Spleen (tissue), 11 donors: ENCODE results near the gene NEDD4L. TPM values are rescaled to one million over a fixed set of nuclear protein-coding genes. Genes with fewer than 3 reads are reported as not detected.

ENCODE experiments used
- DNase-seq: peaks from one replicate; pipeline ENCODE4 v3.0.0-alpha.2; 2020
- H3K27ac ChIP-seq, 8 donors: fragments of 200-600 bp; sonication (generic) in 7 of 8; 1 replicate in 4 of 8; 2 replicates in 4 of 8; pipeline versions ENCODE4 v1.5.0 to v1.8.0; 2016 to 2021; ENCODE audit warnings: inconsistent platforms in 4 of 8, mild to moderate bottlenecking in 4 of 8, moderate library complexity in 1 of 8
- H3K27me3 ChIP-seq, 7 donors: fragments of 200-600 bp; sonication (generic) in 6 of 7; replicated peaks in 1 of 7; 1 replicate in 4 of 7; 2 replicates in 3 of 7; pipeline versions ENCODE4 v1.5.0 to v1.8.0; 2016 to 2021; ENCODE audit warnings: inconsistent platforms in 3 of 7, mild to moderate bottlenecking in 1 of 7
- H3K36me3 ChIP-seq, 6 donors: fragments of 200-600 bp; sonication (generic) in 5 of 6; 1 replicate in 4 of 6; 2 replicates in 2 of 6; pipeline versions ENCODE4 v1.5.0 to v1.8.0; 2016 to 2021; ENCODE audit warnings: inconsistent platforms in 2 of 6
- H3K4me1 ChIP-seq, 6 donors: fragments of 200-600 bp; sonication (generic) in 5 of 6; 1 replicate in 3 of 6; 2 replicates in 3 of 6; pipeline versions ENCODE4 v1.5.0 to v1.8.0; 2016 to 2021; ENCODE audit warnings: inconsistent platforms in 3 of 6
- H3K4me3 ChIP-seq, 8 donors: fragments of 200-600 bp; sonication (generic) in 7 of 8; 1 replicate in 4 of 8; 2 replicates in 4 of 8; pipeline versions ENCODE4 v1.5.0 to v1.8.0; 2016 to 2021; ENCODE audit warnings: inconsistent platforms in 4 of 8, mild to moderate bottlenecking in 4 of 8, moderate library complexity in 2 of 8
- H3K9me3 ChIP-seq, 8 donors: fragments of 200-600 bp; sonication (generic) in 7 of 8; 1 replicate in 4 of 8; 2 replicates in 4 of 8; pipeline versions ENCODE4 v1.5.0 to v1.8.0; 2016 to 2021; ENCODE audit warnings: inconsistent platforms in 4 of 8
- POLR2A ChIP-seq, 3 donors: fragments of 450-650 bp; IDR thresholded peaks; one replicate each; pipeline ENCODE4 v1.5.1; 2017; ENCODE audit warnings: antibody characterized with exemption in 3 of 3, mild to moderate bottlenecking in 1 of 3
- POLR2AphosphoS5 ChIP-seq, 3 donors: sonication (generic); formaldehyde crosslinking; IDR thresholded peaks; one replicate each; pipeline ENCODE4 v1.5.1; 2017; ENCODE audit warnings: antibody characterized with exemption in 3 of 3
- WGBS, 5 donors: extraction: QIAGEN DNeasy Blood & Tissue Kit in 3 of 5; methylation state at CpG; one replicate each; pipeline versions ENCODE4 v1.1.5 to v1.1.7; 2013 to 2018; 5-methylcytosine and 5-hydroxymethylcytosine counted together
- intact Hi-C: fragments of 100-400 bp; cut with DNase I; formaldehyde crosslinking; loops from one replicate; pipeline ENCODE4 v1.15.0; 2023; ENCODE audit warnings: low total_unique reads
- polyA plus RNA-seq, 3 donors: library from polyadenylated mRNA; stranded (reverse); fragments of 200-250 nt; gene quantifications; one replicate each; pipeline ENCODE4 v1.2.1, GENCODE V29; 2013
- total RNA-seq, 7 donors: library from RNA; depleted of rRNA in 3 of 7; stranded (reverse); fragments of >200 nt in 3 of 7; fragmentation: NEBNext Ultra II Directional in 4 of 7; extraction: Animal tissue kit (Norgen Biotek cat#: 25700) in 4 of 7; gene quantifications; one replicate each; pipeline versions ENCODE4 v1.1.0 to v1.2.1, GENCODE V29; 2016 to 2021
- TF ChIP-seq, protein P1 (sequence below), 11 experiments: fragments of 200-600 bp in 7 of 11; fragments of 450-650 bp in 4 of 11; sonication (generic) in 4 of 11; IDR thresholded peaks in 8 of 11; conservative IDR thresholded peaks in 3 of 11; 1 replicate in 7 of 11; 2 replicates in 4 of 11; pipeline versions ENCODE4 v1.4.0 to v1.8.0; 2016 to 2021; ENCODE audit warnings: antibody characterized with exemption in 11 of 11, inconsistent platforms in 4 of 11, mild to moderate bottlenecking in 1 of 11
- donor health status: healthy with polysubstance abuse.
- donor health status: DM: no; HTN: no; CAD: no; lungs with moderate emphysema.
- donor health status: DM: no; HTN: no; CAD: no.
- donor health status: Bipolar disorder and iron deficiency.
- donor health status: healthy.
- donor health status: DM: no; HTN: no; CAD: no.
- donor health status: DM: yes; HTN: yes; CAD: no.

NEDD4L gene
- total and polyA plus RNA-seq, 10 donors: 8.7 to 26.9 (median 18.3) TPM

DNA sequence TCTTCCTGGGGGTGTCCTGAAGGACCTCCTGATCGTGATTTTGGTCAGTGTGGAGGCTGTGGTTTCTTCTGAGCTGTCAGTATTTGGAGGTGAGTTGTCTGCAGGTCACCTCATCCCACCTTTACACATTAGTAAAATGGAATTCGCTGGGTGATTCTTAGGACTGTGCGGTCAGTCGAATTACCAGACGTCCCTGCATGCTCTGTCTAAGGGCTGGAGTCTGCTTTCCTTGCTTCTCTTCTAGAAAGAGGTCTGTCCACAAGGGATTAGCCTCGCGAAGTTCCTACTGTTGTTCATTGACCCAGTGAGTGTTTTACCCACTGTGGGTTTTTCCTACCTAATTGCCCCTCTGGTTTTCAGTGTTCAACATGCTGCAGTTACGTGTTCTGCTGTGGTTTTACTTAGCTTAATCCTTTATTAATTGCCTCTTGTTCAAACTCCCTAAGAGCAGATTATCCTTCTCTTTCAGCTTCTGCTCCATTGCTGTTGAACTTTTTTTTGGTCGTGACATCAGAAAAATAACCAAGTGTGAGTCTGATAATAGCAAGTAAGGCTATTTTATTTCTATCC, 183.4 kb downstream of the NEDD4L start:
- WGBS, 5 donors: 84 to 95% (median 87%) methylated on average over 9 of the region's 9 CpGs
- intact Hi-C loops: no loop called here

DNA sequence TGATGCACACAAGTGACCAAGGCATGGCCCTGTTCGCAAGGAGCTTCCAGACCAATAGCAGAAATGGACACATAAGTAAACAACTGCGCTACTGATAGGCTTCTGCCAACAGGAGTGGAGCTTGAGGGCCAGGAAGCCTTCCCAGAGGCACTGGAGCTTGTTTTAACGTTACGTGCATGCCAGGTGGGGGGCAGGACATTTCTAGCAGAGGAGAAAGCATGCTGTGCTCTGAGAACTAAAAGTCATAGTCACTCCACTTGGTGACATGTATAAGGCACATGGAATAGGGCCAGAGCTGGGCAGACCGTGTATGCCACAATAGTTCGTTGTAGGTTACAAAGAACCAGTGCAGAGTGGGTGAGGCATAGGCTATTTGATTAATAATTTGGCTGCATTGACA, 184.2 kb downstream of the NEDD4L start:
- intact Hi-C loops: no loop called here
- no peaks in the 10 kb centered on the region for H3K9me3 ChIP-seq
- no peak for DNase-seq
- no peaks in the 10 kb centered on the region for H3K27me3 ChIP-seq
- no peak overlapping the region for H3K27ac ChIP-seq
- peaks cover 0 to 35% (median 11%) of the 10 kb centered on the region in 6 donors for H3K4me1 ChIP-seq
- no peaks in the 10 kb centered on the region for H3K36me3 ChIP-seq
- TF ChIP-seq, protein P1, sequence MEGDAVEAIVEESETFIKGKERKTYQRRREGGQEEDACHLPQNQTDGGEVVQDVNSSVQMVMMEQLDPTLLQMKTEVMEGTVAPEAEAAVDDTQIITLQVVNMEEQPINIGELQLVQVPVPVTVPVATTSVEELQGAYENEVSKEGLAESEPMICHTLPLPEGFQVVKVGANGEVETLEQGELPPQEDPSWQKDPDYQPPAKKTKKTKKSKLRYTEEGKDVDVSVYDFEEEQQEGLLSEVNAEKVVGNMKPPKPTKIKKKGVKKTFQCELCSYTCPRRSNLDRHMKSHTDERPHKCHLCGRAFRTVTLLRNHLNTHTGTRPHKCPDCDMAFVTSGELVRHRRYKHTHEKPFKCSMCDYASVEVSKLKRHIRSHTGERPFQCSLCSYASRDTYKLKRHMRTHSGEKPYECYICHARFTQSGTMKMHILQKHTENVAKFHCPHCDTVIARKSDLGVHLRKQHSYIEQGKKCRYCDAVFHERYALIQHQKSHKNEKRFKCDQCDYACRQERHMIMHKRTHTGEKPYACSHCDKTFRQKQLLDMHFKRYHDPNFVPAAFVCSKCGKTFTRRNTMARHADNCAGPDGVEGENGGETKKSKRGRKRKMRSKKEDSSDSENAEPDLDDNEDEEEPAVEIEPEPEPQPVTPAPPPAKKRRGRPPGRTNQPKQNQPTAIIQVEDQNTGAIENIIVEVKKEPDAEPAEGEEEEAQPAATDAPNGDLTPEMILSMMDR (IDR thresholded peaks at IDR 0.05 in 8 of 11, conservative IDR thresholded peaks at IDR 0.05 in 3 of 11): no peak
- H3K4me3 ChIP-seq: no peak overlapping the region
- WGBS, 5 donors: 87 to 95% (median 92%) methylated on average over 6 of the region's 6 CpGs

More for the DNA sequence above, 183.4 kb downstream of the NEDD4L start:
- DNase-seq: no peak
- Histone ChIP-seq H3K4me3 (no peak overlapping the region), H3K27me3 (no peaks in the 10 kb centered on the region), H3K36me3 (no peaks in the 10 kb centered on the region), H3K27ac (no peak overlapping the region), H3K9me3 (no peaks in the 10 kb centered on the region), H3K4me1 (peaks cover 0 to 35% (median 14%) of the 10 kb centered on the region in 6 donors)
- TF ChIP-seq, protein P1 (IDR thresholded peaks at IDR 0.05 in 8 of 11, conservative IDR thresholded peaks at IDR 0.05 in 3 of 11): no peak
- TF ChIP-seq POLR2AphosphoS5 (IDR thresholded peaks at IDR 0.05): no peak
- no peak for TF ChIP-seq POLR2A (IDR thresholded peaks at IDR 0.05)

DNA sequence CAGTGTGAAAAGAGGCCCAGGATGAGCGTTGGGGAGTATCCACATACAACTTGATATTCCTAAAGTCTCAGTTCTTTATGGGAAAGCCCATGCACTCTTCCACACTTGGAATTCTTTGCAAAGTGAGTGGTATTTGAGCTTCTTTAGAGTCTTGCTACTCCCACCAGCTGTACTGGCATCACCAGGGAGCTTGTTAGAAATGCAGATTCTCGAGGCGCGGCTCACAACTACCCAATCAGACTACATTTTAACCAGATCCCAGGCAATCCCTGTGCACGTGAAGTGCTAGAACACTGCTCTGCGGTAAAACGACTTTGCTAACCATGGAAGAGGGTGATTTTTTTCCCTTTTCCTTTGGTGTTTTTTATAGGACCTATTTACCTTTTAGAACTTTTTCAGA, 184.7 kb downstream of the NEDD4L start:
- no peak for DNase-seq
- WGBS, 5 donors: 89 to 93% (median 91%) methylated on average over 7 of the region's 7 CpGs
- H3K4me3 ChIP-seq: no peak overlapping the region
- TF ChIP-seq, protein P1 (IDR thresholded peaks at IDR 0.05 in 8 of 11, conservative IDR thresholded peaks at IDR 0.05 in 3 of 11): no peak
- TF ChIP-seq POLR2AphosphoS5 (IDR thresholded peaks at IDR 0.05) (no peak), POLR2A (IDR thresholded peaks at IDR 0.05) (no peak)
- no peaks in the 10 kb centered on the region for H3K36me3 ChIP-seq
- peaks cover 0 to 30% (median 7%) of the 10 kb centered on the region in 6 donors for H3K4me1 ChIP-seq
- H3K27ac ChIP-seq: no peak overlapping the region
- intact Hi-C loops: no loop called here
- no peaks in the 10 kb centered on the region for H3K9me3 ChIP-seq
- no peaks in the 10 kb centered on the region for H3K27me3 ChIP-seq

DNA sequence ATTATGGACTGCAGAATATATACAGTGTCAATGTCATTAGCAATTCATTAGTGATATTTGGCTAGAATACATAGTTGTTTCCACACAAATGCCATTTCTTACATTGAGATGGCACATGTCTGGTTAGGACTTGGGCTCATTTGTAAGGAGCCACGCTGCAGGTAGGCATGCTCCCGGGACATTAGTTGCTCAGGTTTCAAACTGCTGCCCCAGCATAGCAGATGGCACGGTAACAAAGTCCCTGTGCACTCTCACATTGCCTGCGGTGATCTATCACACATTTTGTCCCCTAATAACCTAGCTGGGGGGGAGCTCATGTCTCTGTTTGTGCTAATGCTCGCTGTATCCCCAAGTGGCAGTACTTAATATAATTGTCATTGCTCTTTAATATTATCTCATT, 185.1 kb downstream of the NEDD4L start:
- intact Hi-C loops: no loop called here
- H3K4me1 ChIP-seq: peaks cover 0 to 26% (median 7%) of the 10 kb centered on the region in 6 donors
- no peaks in the 10 kb centered on the region for H3K9me3 ChIP-seq
- DNase-seq: no peak
- no peak overlapping the region for H3K27ac ChIP-seq
- TF ChIP-seq POLR2A (IDR thresholded peaks at IDR 0.05) (no peak), POLR2AphosphoS5 (IDR thresholded peaks at IDR 0.05) (no peak)
- TF ChIP-seq, protein P1 (IDR thresholded peaks at IDR 0.05 in 8 of 11, conservative IDR thresholded peaks at IDR 0.05 in 3 of 11): no peak
- WGBS, 5 donors: 86 to 95% (median 89%) methylated on average over 5 of the region's 5 CpGs
- H3K27me3 ChIP-seq: no peaks in the 10 kb centered on the region
- no peaks in the 10 kb centered on the region for H3K36me3 ChIP-seq
- no peak overlapping the region for H3K4me3 ChIP-seq
